Measurements from ENCODE around the gene CYTH2.
A peak's percentile ranks its signal among the peaks of the same experiment; 100 is the strongest.
"Not testable (repeated sequence)": the region's sequence is repeated elsewhere in the genome, so short reads cannot be mapped to it uniquely, and the experiment has no call there.

The CYTH2 gene

DNA sequence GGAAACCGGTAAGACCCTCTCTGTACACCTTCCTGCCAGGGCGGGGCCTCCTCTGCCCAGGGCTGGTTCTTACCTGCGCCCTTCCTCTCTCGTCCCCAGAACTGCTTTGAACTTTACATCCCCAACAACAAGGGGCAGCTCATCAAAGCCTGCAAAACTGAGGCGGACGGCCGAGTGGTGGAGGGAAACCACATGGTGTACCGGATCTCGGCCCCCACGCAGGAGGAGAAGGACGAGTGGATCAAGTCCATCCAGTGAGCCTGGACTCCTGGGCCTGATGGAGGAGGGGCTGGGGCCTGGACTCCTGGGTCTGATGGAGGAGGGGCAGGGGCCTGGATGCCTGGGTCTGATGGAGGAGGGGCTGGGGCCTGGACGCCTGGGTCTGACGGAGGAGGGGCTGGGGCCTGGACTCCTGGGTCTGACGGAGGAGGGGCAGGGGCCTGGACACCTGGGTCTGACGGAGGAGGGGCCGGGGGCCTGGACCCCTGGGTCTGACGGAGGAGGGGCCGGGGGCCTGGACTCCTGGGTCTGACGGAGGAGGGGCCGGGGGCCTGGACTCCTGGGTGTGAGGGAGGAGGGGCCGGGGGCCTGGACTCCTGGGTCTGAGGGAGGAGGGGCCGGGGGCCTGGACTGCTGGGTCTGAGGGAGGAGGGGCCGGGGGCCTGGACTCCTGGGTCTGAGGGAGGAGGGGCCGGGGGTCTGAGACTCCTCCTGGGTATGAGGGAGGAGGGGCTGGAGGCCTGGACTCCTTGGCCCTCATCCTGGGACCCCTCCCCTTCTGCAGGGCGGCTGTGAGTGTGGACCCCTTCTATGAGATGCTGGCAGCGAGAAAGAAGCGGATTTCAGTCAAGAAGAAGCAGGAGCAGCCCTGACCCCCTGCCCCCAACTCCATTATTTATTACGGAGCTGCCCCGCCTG is 9.4 kb downstream of the CYTH2 start:
- no peak for DNase-seq

DNA sequence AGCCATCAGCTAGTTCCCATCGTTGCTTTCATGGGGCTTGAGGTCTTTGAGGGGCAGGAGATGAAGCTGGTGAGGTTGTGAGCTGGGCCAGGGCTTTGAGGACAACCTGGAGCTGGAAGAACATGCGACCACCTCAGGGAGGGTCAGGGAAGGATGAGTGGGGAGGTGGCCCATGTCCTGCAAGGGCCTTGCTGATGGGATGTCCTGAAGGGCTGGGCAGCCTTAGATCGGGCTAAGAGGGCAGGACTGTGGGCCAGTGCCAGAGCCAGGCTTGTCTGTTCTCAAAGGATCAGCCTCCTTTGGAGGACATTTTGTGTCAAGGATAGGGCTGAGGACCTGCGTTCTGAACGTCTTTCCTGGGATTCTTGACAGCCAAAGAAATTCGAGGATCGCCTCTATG is 10.5 kb downstream of the CYTH2 start:
- DNase-seq, result no peak

DNA sequence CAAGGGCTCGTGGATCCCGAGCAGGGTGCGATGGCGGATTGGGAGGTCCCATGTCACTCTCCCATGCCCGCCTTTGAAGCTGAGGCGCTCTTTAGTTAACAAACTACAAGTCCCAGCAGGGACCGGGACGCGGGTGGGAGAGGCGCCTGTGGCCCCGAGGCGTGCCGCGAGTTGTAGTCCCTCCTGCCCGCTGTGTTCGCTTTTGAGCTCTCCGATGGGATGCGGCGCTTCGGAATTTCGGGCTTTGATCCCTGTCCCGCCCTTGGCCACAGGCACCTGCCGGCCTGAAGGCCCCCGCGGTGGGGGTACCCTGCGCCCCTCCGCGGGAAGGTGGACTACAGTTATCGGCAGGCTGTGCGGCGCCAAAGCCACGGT is 11.0 kb downstream of the CYTH2 start:
- peak; percentile 35 to 50 for DNase-seq

DNA sequence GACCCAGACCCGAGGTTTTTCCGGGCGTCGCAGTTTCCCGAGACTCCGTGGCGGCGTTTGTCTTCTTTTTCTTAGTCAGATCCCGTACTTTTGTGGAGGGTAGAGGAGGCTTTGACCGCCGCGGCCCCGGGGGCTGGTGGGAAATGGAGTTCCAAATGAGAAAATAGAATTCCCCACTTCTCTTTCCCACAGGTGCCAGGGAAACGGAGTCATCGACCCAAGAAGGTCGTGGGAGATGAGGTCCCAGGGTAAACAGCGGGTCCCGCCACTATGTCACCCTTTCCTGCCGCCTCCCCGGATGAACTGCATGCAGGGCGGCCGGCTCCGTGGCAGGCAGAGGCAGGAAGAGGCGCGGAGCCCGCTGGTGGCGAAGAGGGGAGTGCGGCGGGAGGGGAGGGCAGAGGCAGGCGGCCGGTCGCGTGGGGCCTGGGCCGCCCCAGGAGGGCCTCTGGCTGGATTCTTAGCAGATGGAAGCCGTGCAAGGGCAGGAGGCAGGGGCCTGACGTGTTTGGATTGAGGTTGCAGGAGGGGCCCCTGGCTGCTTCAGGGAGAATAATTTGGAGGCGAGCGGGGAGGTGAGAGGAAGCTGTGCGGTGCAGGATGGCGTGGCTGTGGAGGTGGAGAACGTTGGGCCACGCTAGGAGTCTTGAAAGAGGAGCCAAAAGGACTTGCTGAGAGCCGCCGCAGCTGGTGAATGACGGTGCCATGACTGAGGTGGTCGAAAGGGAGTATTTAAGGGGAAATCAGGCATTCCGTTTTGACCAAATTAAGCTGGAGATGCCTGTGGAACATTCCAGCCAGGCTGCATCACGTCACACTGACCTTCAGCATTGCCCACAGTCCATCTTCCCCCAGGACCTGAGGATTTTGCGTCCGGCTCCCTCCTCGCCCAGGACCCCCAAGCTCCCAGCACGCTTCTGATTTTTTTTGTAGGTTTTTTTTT is 11.7 kb downstream of the CYTH2 start:
- DNase-seq, result peak; percentile 34 to 61

DNA sequence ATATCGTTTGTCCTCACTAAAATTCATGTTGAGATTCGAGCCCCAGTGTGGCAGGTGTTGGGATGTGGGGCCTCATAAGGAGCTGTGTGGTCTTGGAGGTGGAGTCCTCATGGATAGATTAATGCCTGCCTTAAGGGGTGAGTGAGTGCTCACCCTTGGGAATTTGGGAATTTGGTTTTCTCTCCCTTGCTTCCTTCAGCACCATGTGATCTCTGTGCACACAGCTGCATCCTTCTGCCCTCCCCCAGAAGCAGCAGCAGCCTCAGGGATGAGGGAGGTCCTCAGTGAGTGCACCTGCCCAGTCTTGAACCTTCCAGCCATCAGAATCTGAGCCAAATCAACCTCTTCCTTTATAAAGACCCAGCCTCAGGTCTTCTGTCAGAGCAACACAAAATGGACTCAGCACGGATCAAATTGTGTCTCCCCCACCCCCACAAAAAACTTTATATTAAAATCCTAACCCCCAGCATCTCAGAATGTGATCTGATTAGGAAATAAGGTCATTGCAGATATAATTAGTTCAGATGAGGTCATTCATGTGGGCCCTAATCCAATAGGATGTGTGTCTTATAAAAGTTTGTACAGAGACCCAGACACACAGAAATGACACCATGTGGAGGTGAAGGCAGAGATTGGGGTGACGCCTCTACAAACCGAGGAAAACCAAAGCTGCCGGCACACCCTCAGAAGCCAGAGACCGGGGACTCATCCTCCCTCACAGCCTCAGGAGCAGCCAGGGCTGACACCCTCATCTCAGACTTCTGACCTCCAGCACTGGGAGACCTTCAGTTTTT is 12.9 kb downstream of the CYTH2 start:
- DNase-seq, result no peak

DNA sequence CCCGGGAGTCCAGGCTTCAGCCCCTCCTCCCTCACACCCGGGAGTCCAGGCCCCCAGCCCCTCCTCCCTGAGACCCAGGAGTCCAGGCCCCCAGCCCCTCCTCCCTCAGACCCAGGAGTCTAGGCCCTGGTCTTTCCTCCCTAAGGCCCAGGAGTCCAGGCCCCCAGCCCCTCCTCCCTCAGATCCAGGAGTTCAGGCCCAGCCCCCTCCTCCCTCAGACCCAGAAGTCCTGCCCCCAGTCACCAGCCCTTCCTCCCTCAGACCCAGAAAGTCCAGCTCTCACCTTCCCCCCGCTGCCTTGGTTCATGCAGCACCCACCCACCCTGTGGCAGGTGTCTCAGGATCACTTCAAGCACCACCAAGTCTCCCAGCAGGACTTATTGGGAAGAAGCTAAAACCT is 14.1 kb downstream of the CYTH2 start:
- no peak for DNase-seq

DNA sequence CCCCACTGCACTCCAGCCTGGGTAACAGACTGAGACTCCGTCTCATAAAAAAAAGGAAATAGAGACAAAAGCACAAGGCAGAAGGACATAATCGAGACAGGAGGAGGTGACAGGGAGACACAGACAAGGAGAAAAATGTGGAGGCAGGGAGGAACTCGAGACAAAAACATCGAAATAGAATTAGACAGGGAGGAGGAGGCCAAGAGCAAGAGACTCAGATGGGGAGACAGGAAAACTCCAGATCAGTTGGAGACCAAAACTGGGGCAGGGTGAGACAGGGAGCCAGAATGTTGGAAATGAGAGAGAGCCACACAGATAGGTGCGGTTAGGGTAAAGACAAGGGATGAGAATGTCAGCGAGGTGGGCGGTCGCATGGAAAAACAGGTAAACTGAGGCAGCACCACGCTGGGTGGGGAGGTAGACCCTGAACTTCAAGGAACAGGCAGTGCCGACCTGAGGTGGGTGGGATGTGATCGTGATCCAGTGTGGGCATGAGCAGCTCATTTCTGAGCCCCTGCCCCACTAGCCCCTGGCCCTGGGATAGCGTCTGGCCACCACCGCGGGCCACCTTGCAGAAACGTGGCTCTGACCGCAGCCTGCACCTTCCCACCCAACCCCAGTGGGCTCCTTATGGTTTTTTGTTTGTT is 15.2 kb downstream of the CYTH2 start:
- no peak for DNase-seq

DNA sequence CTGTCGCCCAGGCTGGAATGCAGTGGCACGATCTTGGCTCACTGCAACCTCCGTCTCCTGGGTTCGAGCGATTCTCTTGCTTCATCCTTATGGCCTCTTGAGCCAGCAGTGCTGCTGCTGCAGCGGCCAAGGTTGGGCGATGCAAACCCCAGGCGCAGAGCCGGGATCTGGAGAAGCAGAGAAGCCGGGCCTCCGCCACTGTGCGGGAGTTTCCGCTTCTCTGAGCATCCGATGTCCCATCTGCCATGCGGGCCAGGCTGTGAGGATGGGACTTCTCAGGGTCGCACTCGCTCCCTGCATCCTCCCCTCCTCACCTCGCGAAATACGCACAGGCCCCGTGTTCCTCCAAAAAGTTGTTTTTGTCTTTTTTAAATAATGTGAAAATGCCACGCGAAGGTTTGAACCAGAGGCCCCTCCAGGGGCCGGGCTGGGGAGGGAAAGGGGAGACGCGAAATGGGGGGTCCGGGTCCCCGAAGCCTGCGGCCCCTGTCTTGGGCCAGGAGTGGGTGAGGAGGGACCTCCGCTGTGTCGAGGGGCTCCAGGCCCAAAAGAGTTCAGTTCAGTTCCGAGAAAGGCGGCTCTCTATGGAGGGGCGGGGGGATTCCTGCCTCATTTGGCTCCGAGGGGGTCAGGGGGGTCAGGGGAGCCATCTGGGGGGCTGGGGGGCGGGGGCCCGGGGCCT is 15.9 kb downstream of the CYTH2 start:
- DNase-seq, result no peak

DNA sequence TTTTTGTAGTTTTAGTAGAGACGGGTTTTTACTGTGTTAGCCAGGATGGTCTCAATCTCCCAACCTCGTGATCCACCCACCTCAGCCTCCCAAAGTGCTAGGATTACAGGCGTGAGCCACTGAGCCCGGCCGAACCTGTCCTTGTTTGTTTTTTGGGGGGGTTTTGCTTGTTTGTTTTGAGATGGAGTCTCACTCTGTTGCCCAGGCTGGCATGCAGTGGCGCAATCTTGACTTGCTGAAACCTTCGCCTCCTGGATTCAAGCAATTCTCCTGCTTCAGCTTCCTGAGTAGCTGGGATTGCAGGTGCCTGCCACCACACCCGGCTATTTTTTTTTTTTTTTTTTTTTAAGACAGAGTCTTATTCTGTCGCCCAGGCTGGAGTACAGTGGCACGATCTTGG is 17.5 kb downstream of the CYTH2 start:
- not testable (repeated sequence) for DNase-seq

DNA sequence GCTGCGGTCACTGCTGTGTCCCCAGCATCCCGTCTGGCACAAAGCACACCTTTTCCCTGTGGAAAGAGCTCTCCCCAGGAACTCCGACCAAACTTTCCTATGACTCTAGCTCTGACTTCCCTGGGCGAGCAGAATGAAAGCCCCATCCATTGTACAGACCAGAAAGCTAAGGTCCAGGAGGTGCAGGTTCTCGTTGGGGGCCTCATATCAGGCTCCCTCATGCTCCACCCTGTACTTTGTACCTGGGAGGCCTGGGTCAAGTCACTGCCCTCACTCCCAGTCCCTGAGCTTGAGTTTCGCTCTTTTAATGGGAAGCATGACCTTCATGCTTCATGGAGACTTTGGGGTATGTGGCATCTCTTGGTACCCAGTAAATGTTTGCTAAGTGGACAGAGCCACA is 18.4 kb downstream of the CYTH2 start:
- DNase-seq, result no peak

DNA sequence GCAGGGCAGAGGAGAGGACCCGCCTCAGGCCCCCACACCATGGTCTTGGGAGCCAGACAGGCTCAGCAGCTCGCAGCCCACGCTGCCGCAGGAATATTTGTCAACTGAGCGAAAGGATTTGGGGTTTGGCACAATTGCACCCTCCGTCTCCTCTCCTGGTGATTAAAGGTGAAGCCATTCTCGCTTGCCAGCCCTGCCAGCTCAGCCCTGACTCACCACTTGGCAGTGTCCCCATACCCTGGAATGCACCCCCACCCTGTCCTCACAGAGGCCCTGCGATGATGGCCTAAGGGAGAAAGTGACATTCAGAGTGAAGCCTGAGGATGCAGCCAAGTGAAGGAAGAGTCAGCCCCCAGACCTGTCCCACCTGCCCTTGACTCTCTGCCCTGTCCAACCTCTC is 18.8 kb downstream of the CYTH2 start:
- no peak for DNase-seq

DNA sequence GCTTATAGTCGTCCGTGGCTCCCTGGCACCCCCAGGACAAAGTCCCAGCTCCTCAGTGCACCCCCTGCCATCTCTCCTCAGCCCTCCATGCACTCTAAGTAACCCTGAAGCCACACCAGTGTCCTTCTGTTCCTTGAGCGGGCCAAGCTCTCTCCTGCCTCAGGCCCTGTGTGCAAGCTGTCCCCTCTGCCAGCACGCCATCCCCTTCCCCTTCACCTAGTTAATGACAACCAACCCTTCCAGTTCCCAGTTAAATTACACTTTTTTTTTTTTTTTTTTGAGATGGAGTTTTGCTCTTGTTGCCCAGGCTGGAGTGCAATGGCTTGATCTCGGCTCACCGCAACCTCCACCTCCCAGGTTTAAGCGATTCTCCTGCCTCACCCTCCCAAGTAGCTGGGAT is 19.3 kb downstream of the CYTH2 start:
- DNase-seq, result not testable (repeated sequence)

DNA sequence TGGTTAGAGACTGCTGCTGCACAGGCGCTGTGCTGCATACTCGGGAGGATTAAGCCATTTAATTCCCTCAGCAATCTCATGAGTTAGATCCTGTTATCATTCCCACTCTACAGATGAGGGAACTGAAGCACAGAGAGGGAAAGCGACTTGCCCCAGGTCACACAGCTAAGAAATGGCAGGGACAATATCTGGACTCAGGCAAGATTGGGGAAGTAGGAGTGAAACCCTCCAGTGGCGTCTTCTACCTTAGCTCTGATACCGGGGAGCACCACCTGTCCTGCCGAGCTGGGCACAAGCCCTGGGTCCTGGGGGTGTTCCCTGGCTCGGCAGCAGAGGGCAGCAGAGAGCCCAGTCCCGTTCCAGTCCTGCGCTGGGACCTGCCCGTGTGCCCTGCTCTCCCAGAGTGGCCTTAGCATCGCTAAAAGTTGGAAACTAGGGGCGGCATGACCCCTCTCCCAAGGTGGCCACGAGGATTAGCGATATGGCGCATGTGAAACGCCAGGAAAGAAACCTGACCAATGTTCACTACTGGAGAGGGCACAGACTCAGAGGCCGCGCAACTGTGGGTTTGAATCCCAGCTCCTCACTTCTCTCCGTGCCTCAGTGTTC is 20.5 kb downstream of the CYTH2 start:
- peak; percentile 76 to 85 for DNase-seq

DNA sequence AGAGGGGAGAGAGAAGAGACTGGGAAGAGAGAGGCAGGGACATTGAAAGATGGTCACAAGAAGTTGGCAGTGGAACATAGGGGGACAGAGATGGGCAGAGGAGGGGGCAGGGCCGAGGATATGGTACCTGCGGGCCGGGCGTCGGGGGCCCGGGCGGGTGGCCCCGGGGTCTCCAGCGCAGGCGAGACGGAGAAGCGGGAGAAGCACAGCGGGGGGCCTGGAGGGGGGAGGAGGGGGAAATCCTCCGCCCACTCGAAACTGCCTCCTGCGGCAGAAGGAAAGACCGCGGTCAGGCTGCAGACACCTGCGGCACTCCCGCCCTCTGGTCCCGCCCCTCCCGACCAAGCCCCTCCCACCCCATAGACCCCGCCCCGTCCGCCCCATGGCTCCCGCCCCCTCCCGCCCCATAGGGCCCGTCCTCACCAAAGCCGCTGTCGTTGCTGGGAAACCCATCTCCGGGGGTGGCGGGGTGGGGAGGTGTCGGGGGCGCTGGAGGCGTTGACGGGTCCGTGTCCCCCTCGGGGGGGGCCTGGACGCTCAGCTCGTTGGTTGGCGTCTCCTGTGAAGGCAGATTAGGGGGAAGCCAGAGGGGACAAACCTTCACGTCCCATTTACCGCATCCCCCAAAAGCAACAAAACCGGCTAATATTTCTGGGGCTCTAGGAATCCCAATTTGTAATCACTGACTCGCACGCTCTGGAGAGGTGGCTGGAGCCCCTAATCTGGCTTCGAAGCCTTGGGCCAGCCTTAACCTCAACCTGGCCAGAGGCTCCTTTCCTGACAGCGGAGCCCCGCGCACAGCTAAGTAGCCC is 22.0 kb downstream of the CYTH2 start:
- peak; percentile 76 to 80 for DNase-seq

DNA sequence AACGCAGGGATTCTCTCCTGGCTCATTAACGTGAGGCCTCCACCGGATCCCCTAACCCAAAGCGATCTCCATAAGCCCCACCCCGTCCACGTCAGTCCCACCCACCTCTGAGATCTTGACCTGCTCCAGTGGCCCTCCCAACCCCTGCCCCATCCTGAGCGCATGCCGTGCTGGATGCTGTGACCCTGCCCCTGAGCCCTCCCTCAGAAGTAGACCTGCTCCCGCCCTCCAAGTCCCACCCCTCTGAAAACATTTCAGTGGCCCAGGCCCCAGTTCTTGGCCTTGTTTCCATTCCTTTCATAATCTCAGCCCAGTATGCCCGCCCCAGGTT is 22.6 kb downstream of the CYTH2 start:
- no peak for DNase-seq

DNA sequence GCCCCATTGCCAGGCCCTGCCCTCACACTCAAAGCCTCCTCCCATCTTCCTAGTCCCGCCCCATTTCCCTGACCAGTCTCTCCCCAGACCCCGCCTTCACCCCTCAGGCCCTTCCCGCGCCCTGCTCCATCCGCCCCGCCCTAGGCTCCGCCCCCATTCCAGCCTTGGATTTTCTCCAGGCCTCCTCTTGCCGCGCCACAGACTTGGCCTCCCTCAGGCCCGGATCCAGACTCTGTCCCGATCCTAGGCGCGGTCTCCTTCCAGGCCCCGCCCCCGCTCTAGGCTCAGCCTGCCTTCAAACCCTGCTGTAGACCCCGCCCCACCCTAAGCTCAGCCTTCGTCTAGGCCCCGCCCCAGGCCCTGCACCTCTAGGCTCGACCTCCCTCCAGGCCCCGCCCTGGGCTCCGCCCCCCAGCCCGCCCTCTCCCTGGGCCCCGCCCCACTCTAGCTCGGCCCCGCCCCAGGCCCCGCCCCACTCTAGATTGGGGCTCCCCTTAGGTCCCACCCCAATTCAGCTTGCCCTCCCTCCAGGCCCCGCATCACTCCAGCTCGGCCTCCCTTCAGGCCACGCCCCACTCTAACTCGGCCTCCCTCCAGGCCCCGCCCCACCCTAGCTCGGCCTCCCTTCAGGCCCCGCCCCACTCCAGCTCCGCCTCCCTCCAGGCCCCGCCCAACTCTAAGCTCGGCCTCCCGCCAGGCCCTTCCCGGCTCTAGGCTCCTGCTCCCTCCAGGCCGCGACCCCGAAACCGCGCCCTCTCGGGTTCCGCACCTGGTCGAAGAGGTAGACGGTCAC is 24.0 kb downstream of the CYTH2 start:
- peak; percentile 86 to 89 for DNase-seq

DNA sequence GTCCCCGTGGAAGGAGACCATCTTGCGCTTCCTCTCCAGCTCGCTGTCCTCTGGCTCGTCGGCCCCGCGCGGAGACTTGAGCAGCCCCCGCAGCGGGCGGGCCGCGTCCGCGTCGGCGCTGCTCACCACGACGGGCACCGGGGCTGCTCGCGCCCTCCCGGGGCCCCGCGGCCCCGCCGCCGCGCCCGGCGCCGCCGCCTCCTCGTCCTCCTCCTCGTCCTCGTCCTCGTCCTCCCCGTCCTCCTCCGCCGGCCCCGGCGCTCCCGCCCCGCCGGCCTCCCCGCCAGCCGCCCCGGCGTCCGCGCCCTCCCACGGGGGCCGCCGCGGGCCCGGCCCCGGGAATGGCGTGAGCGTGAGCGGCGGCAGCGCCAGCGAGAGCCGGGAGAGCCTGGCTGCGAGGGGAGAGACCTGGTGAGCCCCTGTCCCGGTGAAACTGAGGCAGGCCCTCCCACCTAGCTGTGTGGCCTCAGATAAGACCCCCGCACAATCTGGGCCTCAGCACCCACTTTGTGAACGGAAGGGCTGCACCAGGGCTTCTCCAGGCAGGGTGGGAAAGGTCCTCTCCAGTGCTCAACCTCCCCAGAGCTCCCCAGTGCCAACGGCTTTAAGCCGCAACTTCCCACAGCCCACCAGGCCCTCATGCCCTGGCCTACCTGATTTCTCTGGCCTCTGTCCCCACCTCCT is 24.7 kb downstream of the CYTH2 start:
- DNase-seq, result no peak

DNA sequence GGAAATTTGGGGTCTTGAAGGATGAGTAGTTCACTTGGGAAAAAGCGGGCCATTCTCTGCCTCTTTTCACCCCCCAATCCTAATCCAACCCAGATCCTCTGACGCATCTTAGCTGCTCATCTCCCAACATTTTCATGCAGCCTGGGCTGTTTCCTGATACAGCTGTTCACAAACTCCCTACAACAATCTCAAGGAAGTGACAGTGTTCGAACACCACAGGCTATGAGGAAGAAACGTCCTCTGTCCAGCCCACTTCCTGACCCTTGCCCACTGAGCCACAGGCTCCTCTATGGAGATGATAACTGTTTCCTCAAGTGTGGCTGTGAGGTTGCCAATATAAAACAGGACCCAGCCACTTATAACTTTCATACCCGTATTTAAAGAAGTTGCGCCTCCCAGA is 26.2 kb downstream of the CYTH2 start:
- no peak for DNase-seq

All from CD4-positive, alpha-beta T cell treated with Interferon alpha-2 for 1 hour (primary cell).